Adipocyte (in vitro differentiated cells): ENCODE measurements around the gene GARS1.

ENCODE experiments used
- DNase-seq: peaks from one replicate; pipeline ENCODE4 v3.0.0-alpha.2; 2015; ENCODE audit warnings: low read depth
- H3K27me3 ChIP-seq: replicated peaks from 2 replicates; pipeline ENCODE4 v1.7.0; 2013; ENCODE audit warnings: mild to moderate bottlenecking, low read length, moderate library complexity; ENCODE audit not compliant: control insufficient read depth, insufficient read depth
- H3K36me3 ChIP-seq: 2 replicates; pipeline ENCODE4 v1.7.0; 2013; ENCODE audit warnings: low read length, mild to moderate bottlenecking, moderate library complexity; ENCODE audit not compliant: control insufficient read depth, insufficient read depth, severe bottlenecking
- H3K4me1 ChIP-seq: 2 replicates; pipeline ENCODE4 v1.7.0; 2013; ENCODE audit warnings: mild to moderate bottlenecking, low read length, moderate library complexity; ENCODE audit not compliant: control insufficient read depth, insufficient read depth
- H3K4me3 ChIP-seq: 2 replicates; pipeline ENCODE4 v1.7.0; 2013; ENCODE audit warnings: mild to moderate bottlenecking, low read length, moderate library complexity
- H3K9ac ChIP-seq: 2 replicates; pipeline ENCODE4 v1.7.0; 2013; ENCODE audit warnings: mild to moderate bottlenecking, low read length, moderate library complexity
- H3K9me3 ChIP-seq: 2 replicates; pipeline ENCODE4 v1.7.0; 2013; ENCODE audit warnings: mild to moderate bottlenecking, low read length, moderate library complexity; ENCODE audit not compliant: control insufficient read depth

GARS1 gene

GRCh38 chr7:30648744-30649540 is 54.3 kb downstream of the GARS1 start:
- Histone ChIP-seq H3K4me1 (no peaks in the 10 kb centered on the region), H3K9ac (no peak overlapping the region), H3K36me3 (peaks cover 11% of the 10 kb centered on the region), H3K9me3 (no peaks in the 10 kb centered on the region), H3K27me3 (no peaks in the 10 kb centered on the region), H3K4me3 (no peak overlapping the region)
- DNase-seq: no peak

DNA sequence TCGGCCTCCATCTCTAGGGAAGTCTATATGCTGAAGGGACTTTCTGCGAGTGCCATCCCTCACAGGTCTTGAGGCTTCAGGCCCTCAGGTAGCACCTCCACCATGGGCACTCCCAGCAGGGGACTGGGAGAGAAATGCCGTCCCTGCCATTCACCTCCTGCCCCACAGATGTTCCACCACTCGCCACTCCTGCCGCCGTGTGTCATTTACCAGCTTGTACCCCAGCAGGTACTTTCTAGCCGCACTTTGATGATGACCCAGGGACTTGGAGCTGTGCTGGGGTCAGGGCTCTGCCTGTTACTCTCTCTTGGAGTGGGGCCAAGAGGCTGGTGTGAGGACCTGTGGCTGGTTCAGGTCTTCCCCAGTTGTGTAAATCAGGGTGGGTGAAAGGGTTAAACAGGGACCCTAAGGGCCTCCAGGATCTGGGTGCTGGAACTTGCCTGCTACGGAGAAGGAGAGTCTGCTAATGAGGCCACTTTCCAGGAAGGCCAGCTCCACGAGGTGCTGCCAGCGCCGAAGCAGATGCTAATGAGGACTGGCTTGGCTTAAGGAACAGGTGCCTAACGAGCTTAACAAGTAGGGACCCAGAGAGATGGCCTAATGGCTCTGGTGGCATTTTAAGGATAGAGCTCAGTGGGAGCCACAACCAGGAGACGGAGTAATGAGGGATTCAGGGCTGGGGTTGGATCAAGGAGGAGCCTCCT is 55.2 kb downstream of the GARS1 start:
- DNase-seq: no peak
- Histone ChIP-seq H3K4me1 (no peaks in the 10 kb centered on the region), H3K27me3 (no peaks in the 10 kb centered on the region)

DNA sequence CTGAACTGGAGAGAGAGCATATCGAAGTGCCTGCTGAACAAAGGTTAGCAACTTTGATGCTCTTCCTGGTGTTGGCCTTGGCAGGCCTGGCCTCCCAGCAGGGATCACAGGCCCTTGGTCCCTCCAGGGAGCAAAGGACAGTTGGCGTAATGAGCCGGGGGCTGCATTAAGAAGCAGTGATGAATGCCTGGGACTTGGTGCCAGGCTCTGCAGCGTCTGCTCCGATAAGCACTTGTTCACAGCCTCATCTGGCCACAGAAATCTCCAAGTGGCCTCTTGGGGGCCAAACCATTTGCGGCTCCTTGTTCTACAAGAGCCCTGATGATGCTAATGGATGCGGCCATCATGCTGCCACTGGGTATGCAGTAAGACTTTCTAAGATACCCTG is 55.7 kb downstream of the GARS1 start:
- Histone ChIP-seq H3K4me3 (no peak overlapping the region), H3K9me3 (no peaks in the 10 kb centered on the region), H3K27me3 (no peaks in the 10 kb centered on the region), H3K9ac (no peak overlapping the region), H3K4me1 (no peaks in the 10 kb centered on the region), H3K36me3 (peaks cover 6% of the 10 kb centered on the region)
- DNase-seq: no peak

More for the DNA sequence above, 55.2 kb downstream of the GARS1 start:
- no peak overlapping the region for H3K4me3 ChIP-seq
- H3K36me3 ChIP-seq: peaks cover 11% of the 10 kb centered on the region
- H3K9me3 ChIP-seq: no peaks in the 10 kb centered on the region
- H3K9ac ChIP-seq: no peak overlapping the region

DNA sequence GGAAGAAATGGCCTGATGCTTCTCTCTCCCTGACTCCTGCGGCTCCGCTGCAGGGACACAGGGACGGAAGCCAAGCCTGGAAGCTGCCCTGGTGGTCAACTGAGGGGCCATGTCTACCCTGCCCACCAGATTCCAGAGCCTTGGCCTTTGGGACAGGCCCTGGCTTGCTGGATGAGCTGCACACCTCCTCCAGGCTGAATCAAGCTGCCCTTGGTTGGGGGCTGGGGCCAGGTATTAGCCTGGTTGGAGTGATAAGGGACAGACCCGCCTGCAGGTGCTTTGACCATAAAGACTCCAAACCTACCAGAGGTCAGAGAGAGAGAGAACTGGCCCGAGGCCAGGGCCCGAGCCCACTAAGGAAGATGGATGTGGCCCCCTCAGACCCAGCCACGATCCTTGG is 57.5 kb downstream of the GARS1 start:
- H3K27me3 ChIP-seq: no peaks in the 10 kb centered on the region
- no peaks in the 10 kb centered on the region for H3K36me3 ChIP-seq
- DNase-seq: no peak
- no peaks in the 10 kb centered on the region for H3K4me1 ChIP-seq
- H3K9me3 ChIP-seq: no peaks in the 10 kb centered on the region
- H3K4me3 ChIP-seq: no peak overlapping the region
- no peak overlapping the region for H3K9ac ChIP-seq

GRCh38 chr7:30652698-30653641 is 58.3 kb downstream of the GARS1 start:
- DNase-seq: no peak
- peaks cover 4% of the 10 kb centered on the region for H3K27me3 ChIP-seq
- H3K4me1 ChIP-seq: no peaks in the 10 kb centered on the region
- H3K36me3 ChIP-seq: no peaks in the 10 kb centered on the region
- no peak overlapping the region for H3K4me3 ChIP-seq
- no peak overlapping the region for H3K9ac ChIP-seq
- no peaks in the 10 kb centered on the region for H3K9me3 ChIP-seq

DNA sequence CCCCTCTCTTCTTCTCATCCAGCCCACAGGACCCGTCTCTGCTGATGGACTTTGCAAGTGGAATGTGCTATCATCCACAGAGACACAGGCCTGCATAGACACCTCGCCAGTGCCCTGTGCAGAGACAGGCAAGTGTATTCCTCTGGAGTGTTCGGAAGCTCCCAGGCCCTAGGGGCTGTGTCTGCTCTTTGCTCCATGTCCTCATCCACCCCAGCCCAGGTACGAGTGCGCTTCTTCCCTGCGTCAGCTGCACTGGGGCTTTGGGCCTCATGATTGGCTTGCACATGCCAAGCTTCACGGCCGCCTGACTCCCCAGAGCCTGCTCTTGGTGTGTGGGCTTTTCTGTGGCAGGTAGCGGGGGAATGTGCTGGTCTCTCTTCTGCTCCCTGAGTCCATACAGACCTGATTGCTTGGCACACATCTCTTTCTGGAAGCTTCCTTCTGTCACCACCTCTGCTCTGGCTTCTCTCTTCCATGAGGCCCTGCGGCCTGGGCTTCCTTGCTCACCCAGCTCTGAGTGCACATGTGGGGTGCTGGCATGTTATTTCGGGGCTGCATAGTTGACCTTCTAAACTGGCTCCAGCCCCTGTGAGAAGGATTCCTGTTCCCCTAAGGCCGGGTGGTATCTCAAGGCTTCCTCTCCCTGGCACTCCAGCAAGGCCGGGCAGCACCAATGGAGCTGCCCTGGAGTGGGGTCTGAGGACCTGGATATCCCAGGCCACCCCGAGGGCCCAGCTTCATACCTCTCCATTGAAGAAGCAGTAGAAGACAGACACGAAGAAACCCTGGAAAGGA is 59.8 kb downstream of the GARS1 start:
- no peak overlapping the region for H3K4me3 ChIP-seq

DNA sequence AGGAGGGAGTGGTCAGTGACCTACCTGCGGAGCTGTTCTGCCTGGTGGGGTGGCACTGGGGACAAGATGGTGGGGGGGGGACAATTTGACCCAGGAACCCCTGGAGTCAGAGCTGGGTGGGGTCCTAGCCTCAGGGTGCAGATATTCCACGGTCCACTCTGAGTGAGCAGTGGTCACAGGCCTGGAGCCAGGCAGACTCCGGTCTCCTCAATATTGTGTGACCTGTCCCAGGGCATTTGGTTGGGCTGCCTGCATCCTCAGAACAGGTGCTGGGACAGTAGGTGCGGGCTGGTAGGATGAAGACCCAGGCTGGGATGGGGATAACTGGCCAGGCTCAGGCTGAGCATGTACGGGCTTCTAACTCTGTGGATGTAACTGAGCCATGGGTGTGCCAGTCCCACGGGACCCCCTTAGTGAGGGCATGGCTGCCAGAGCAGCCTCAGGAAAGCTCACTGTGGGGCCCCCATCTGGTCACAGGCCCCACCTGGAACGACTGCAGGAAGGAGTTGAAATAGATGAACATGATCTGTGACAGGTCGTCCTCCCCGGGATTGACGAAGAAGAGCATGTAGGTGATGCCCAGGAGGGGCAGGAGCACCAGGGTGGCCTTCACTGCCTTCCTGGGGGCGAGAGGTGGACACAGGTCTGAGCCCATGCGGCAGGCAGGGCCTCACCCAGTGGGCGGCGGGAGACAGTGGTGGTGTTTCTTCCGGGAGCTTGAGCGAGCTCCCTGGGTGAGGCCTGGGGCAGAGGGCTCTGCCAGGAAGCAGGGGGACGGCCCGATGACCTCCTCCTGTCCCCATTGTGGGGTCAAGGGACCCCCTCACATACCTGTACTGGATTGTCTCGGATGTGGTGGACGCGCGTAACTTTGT is 60.7 kb downstream of the GARS1 start:
- no peaks in the 10 kb centered on the region for H3K4me1 ChIP-seq
- no peak overlapping the region for H3K4me3 ChIP-seq
- no peak for DNase-seq

More for the DNA sequence above, 59.8 kb downstream of the GARS1 start:
- Histone ChIP-seq H3K4me1 (no peaks in the 10 kb centered on the region), H3K9me3 (no peaks in the 10 kb centered on the region), H3K36me3 (no peaks in the 10 kb centered on the region), H3K9ac (no peak overlapping the region), H3K27me3 (peaks cover 4% of the 10 kb centered on the region)
- DNase-seq: no peak

GRCh38 chr7:30656006-30656957 is 61.6 kb downstream of the GARS1 start:
- no peak overlapping the region for H3K9ac ChIP-seq
- H3K27me3 ChIP-seq: peaks cover 10% of the 10 kb centered on the region
- no peaks in the 10 kb centered on the region for H3K4me1 ChIP-seq
- no peaks in the 10 kb centered on the region for H3K9me3 ChIP-seq
- H3K36me3 ChIP-seq: no peaks in the 10 kb centered on the region
- DNase-seq: no peak
- H3K4me3 ChIP-seq: no peak overlapping the region

More for the DNA sequence above, 60.7 kb downstream of the GARS1 start:
- Histone ChIP-seq H3K27me3 (peaks cover 4% of the 10 kb centered on the region), H3K9ac (no peak overlapping the region), H3K36me3 (no peaks in the 10 kb centered on the region), H3K9me3 (no peaks in the 10 kb centered on the region)

- Histone ChIP-seq H3K4me3 (no peak overlapping the region), H3K9me3 (no peaks in the 10 kb centered on the region), H3K36me3 (no peaks in the 10 kb centered on the region), H3K27me3 (peaks cover 18% of the 10 kb centered on the region), H3K4me1 (no peaks in the 10 kb centered on the region), H3K9ac (no peak overlapping the region)
- no peak for DNase-seq
Measured at GRCh38 chr7:30657131-30657530, 62.5 kb downstream of the GARS1 start.
